ENCODE data around the gene SELENOM.

SELENOM gene

GRCh38 chr22:31107178-31107893 is at the start of gene SELENOM:
SELENOM (minus strand) TSS chr22:31107568; CDS start chr22:31107505, 63 bp downstream.
- peak within 1 kb of the TSS; percentile 89 for H3K4me3 ChIP-seq (ENCODE audit: low read depth, low read length)
- peak; percentile 92 for TF ChIP-seq CTCF (IDR thresholded peaks at IDR 0.05; ENCODE audit: low read depth, low read length)

- no peak overlapping the region for H3K4me3 ChIP-seq (ENCODE audit: low read depth, low read length)
- TF ChIP-seq CTCF (IDR thresholded peaks at IDR 0.05; ENCODE audit: low read depth, low read length): no peak
These were observed 48.1 kb upstream of the SELENOM start for GRCh38 chr22:31155422-31155821.

GRCh38 chr22:31154975-31155374 is 47.6 kb upstream of the SELENOM start:
- TF ChIP-seq CTCF (IDR thresholded peaks at IDR 0.05; ENCODE audit: low read depth, low read length): no peak
- no peak overlapping the region for H3K4me3 ChIP-seq (ENCODE audit: low read depth, low read length)

- no peak for TF ChIP-seq CTCF (IDR thresholded peaks at IDR 0.05; ENCODE audit: low read depth, low read length)
- H3K4me3 ChIP-seq (ENCODE audit: low read depth, low read length): no peak overlapping the region
These were observed 46.0 kb upstream of the SELENOM start for GRCh38 chr22:31153357-31153756.

- no peak for TF ChIP-seq CTCF (IDR thresholded peaks at IDR 0.05; ENCODE audit: low read depth, low read length)
- H3K4me3 ChIP-seq (ENCODE audit: low read depth, low read length): no peak overlapping the region
These were observed 44.5 kb upstream of the SELENOM start for GRCh38 chr22:31151872-31152271.

DNA sequence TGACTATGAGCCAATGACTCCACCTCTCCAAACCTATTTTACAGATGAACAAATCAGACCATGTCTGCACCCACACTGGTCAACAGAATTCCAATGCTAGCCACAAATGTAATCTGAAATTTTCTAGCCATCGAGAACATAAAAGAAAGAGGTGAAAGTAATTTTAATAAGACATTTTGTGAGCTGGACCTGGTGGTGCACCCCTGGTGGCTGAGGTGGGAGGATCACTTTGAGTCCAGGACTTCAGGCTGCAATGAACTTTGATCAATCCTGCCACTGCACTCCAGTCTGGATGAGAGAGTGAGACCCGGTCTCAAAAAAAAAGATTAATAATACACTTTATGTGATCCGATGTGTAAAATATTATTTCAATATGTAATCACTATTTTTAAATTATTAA is 43.2 kb upstream of the SELENOM start:
- peak; percentile 34; the same call in 1 of the 2 replicates for TF ChIP-seq CTCF (IDR thresholded peaks at IDR 0.05; ENCODE audit: low read depth, low read length)
- no peak overlapping the region for H3K4me3 ChIP-seq (ENCODE audit: low read depth, low read length)

DNA sequence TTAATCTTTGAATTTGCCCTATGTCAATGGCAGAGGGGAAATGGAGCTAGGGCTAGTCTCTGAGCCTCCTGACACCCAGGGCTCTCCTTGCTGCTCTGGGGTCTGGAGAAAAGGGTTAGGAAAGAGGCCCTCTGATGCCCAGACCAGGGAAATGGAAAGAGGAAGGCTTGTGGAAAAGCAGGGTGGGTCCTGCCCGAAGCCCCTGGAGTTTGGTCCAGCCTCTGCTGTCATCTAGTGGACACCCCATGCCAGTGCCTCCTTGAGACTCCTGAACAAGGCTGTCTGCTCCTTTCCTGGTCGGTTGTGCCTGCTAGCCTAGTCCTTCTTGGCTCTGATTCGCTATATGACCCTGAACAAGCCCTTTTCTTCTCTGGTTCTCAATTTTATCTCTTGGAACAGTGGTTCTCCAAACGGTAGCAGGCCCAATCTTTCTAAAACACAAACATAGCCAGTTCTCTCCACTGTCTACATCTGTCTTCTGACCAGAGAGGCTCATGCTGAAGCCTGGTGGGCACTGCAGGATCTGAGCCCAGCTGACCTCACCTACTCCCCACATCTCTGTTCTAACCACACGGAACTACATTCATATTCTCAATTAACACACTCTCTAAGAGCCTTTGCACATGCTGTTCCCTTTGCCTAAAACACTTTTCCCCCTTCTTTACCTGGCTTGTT is 41.7 kb upstream of the SELENOM start:
- H3K4me3 ChIP-seq (ENCODE audit: low read depth, low read length): no peak overlapping the region
- TF ChIP-seq CTCF (IDR thresholded peaks at IDR 0.05; ENCODE audit: low read depth, low read length): peak; percentile 99
